GM20000 (cell line): Measurements from ENCODE around the gene ARL15.

Experiments
- DNase-seq: peaks from one replicate; pipeline ENCODE4 v3.0.0; 2012; ENCODE audit warnings: low spot score
- TF ChIP-seq, protein P1 (sequence below): IDR thresholded peaks from 2 replicates; pipeline ENCODE4 v1.5.1; 2012; ENCODE audit warnings: mild to moderate bottlenecking, control low read depth; ENCODE audit errors: extremely low read depth, missing control alignments

Gene ARL15

DNA sequence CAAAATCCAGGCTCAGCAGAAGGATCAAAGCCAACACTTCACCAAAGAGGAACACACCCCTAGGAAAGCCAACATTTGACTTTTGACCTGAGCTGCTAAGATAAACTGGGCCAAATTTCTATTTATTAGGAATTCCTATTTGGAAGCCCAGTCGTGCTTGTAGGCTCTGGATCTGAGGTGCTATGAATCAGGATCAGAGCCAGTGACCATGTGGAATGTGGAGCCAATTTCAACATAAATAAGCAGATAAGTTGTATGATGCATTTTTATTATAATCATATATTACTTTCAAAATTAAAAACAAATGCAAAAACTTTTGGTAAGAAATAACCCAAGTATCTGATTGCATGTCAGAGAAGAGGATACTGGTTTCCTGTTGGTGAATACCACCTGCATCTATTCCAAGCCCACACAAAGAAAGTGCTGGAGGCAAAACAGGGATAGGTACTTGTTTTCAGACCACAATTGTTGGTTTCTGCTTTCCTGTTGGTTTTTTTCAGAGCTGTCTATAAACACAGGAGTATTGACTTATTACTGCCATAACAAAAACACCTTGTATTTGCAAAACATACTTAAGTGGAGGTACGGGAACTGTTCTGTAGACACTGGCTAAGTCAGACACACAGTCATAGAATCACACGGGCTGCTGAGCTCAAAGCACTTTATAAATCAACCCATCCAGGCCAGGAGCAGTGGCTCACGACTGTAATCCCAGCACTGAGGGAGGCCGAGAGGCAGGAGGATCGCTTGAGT, 52.8 kb downstream of the ARL15 start:
- TF ChIP-seq, protein P1, sequence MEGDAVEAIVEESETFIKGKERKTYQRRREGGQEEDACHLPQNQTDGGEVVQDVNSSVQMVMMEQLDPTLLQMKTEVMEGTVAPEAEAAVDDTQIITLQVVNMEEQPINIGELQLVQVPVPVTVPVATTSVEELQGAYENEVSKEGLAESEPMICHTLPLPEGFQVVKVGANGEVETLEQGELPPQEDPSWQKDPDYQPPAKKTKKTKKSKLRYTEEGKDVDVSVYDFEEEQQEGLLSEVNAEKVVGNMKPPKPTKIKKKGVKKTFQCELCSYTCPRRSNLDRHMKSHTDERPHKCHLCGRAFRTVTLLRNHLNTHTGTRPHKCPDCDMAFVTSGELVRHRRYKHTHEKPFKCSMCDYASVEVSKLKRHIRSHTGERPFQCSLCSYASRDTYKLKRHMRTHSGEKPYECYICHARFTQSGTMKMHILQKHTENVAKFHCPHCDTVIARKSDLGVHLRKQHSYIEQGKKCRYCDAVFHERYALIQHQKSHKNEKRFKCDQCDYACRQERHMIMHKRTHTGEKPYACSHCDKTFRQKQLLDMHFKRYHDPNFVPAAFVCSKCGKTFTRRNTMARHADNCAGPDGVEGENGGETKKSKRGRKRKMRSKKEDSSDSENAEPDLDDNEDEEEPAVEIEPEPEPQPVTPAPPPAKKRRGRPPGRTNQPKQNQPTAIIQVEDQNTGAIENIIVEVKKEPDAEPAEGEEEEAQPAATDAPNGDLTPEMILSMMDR, result no peak
- no peak for DNase-seq

- DNase-seq, result no peak
- TF ChIP-seq, protein P1, result no peak
These were observed 55.7 kb downstream of the ARL15 start for GRCh38 chr5:54254482-54255198.

DNA sequence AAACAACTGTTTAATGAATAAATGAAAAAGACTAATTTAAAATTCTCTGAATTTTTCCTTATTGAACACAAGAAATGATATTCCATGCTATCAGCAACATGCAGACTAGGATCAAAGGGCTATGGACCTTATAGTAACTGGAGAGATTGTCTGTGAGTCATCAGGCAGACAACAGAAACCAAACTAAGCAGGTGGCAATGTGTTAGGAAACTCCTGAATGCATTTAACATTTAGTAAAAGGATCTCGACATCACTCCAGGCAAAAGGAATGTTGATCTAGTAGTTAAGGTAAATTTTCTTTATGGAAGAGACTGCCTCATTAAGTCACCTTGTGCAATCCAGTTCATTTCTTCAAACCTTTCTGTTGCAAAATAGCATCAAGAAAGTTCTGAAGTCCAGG, 58.4 kb downstream of the ARL15 start:
- no peak for DNase-seq
- TF ChIP-seq, protein P1, result no peak

DNA sequence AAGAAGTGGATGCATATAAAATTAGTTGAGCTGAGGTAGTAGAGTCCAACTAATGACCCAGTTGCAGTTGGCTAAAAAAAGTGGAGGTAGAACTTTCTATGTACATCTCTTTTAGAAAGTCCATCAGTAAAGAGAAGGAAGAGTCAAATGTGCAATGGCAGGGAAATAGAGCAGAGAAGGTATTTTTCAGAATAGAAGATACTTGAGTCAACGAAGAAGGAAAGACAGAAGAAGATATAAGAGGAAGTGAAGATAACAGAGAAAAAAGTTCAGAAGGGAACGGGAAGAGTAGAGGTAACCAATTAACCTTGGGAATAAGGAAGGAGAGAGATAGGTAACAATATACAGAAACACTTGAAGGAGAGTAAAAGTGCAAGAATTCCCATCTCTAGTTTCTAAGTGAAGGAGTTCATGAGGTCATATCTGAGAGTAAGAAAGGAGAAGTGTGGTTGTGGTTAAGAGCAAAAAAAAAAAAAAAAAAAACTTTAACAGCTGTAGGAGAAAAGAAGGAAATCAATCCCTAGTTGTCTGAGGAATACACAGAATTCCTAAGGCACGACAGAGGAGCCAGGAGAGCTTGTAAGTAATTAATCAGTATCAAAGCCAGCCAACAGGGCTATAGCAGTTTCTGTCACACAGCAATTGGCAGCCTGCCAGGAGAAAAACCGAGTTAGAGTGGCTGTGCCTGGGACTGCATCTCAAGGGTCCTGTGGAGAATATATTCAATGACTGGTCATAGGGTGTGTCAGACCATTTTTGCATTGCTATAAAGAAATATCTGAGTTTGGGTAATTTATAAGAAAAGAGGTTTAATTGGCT, 61.0 kb downstream of the ARL15 start:
- DNase-seq, result peak; percentile 16

GRCh38 chr5:54247226-54247625, 63.1 kb downstream of the ARL15 start:
- DNase-seq, result no peak
- TF ChIP-seq, protein P1, result no peak

More for the DNA sequence above, 61.0 kb downstream of the ARL15 start:
- TF ChIP-seq, protein P1, result no peak

- DNase-seq, result peak; percentile 32
- TF ChIP-seq, protein P1, result peak; percentile 39
These were observed 66.8 kb downstream of the ARL15 start for GRCh38 chr5:54243483-54244080.

DNA sequence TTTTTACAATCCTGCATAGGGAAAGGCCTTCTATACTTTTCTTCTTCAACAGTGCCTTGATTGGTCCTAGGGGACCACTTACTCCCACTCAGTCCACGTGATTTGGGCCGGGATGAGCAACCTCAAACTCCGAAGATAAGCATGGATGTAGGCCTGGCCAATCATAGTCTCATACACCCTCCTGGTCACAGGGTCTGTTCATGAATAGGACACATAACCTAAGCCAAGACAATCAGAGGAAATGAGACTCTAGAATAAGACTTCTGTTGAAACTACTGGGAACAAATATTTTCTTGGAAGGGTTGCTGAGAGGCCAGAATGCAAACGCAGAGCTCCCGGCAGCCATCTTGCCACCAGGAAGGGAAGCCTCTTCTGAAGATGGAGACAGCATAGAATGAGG, 68.1 kb downstream of the ARL15 start:
- TF ChIP-seq, protein P1, result no peak
- no peak for DNase-seq
